ENCODE data around the gene CISTR. TPM values are rescaled to one million over a fixed set of nuclear protein-coding genes. Genes with fewer than 3 reads are reported as not detected.
A peak's percentile ranks its signal among the peaks of the same experiment; 100 is the strongest.

Gene CISTR
- total RNA-seq, 1 experiment from 2014 or later: not detected

DNA sequence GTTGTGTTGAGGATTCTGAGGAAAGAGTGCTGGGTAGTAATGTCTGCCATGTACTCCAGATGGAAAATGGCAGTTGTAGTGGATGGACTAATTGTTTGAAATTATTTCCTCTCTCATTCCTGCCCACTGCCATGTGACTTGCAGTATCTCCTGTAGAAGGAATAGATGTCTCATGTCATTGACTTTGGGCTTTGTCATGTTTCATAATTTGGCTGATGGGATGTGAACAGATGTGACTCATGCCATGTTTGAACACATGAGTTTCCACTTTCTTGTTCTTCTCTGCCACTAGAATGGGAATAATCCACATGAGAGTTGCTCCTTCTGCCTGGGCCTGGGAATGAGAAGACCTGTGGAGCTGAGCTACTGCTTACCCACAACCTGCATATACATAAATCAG, 22.1 kb downstream of the CISTR start:
- CTCF ChIA-PET: no interaction called here
- TF ChIP-seq EZH2 (IDR thresholded peaks at IDR 0.05; ENCODE audit: borderline replicate concordance, low read depth, low read length, poor library complexity, severe bottlenecking): no peak
- TF ChIP-seq, protein P1, sequence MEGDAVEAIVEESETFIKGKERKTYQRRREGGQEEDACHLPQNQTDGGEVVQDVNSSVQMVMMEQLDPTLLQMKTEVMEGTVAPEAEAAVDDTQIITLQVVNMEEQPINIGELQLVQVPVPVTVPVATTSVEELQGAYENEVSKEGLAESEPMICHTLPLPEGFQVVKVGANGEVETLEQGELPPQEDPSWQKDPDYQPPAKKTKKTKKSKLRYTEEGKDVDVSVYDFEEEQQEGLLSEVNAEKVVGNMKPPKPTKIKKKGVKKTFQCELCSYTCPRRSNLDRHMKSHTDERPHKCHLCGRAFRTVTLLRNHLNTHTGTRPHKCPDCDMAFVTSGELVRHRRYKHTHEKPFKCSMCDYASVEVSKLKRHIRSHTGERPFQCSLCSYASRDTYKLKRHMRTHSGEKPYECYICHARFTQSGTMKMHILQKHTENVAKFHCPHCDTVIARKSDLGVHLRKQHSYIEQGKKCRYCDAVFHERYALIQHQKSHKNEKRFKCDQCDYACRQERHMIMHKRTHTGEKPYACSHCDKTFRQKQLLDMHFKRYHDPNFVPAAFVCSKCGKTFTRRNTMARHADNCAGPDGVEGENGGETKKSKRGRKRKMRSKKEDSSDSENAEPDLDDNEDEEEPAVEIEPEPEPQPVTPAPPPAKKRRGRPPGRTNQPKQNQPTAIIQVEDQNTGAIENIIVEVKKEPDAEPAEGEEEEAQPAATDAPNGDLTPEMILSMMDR (conservative IDR thresholded peaks at IDR 0.05; ENCODE audit: low read depth, low read length): no peak
- H3K27me3 ChIP-seq (replicated peaks; ENCODE audit: insufficient read depth, low read depth, low read length, poor library complexity): no peaks in the 10 kb centered on the region
- DNase-seq (ENCODE audit: low spot score): no peak
- POLR2A ChIA-PET (ENCODE audit: low non-redundant PET): no interaction called here
- no peaks in the 10 kb centered on the region for H3K9me3 ChIP-seq (ENCODE audit: low read depth, low read length, poor library complexity, severe bottlenecking)
- no peak overlapping the region for H3K4me3 ChIP-seq (ENCODE audit: low read depth, low read length, poor library complexity, severe bottlenecking)
- H3K27ac ChIP-seq (ENCODE audit: low read depth, low read length, poor library complexity, severe bottlenecking): no peak overlapping the region
- intact Hi-C loops (cut with micrococcal nuclease; ENCODE audit: unreplicated experiment): no loop called here
- H3K36me3 ChIP-seq (ENCODE audit: insufficient read depth, low read length, poor library complexity, severe bottlenecking): no peaks in the 10 kb centered on the region
- H3K4me1 ChIP-seq (ENCODE audit: insufficient read depth, low read length, poor library complexity, severe bottlenecking): peaks cover 5% of the 10 kb centered on the region
- BruUV-seq (replicated peaks): no TSS peak

DNA sequence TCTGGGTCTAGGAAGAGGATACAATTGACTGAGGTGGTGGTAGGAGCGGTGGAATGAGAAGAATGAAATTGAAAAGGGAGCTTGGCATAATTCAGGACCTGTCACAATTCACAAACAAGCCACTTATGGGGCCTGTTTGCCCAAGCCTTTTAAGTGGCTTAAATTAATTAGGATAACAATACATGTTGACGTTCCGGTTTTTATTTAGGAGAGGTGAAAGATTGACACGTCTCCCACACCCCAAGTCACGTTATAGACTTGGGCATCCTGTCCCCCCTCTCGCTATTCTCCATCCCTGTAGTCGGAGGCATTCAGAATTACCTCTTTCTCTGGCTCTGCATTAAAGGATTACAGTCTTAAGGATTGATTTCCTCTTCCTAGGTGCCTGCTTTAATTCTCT, 23.6 kb downstream of the CISTR start:
- Histone ChIP-seq H3K4me3 (ENCODE audit: low read depth, low read length, poor library complexity, severe bottlenecking) (peak overlapping the region; percentile 57), H3K36me3 (ENCODE audit: insufficient read depth, low read length, poor library complexity, severe bottlenecking) (no peaks in the 10 kb centered on the region), H3K27me3 (replicated peaks; ENCODE audit: insufficient read depth, low read depth, low read length, poor library complexity) (no peaks in the 10 kb centered on the region), H3K4me1 (ENCODE audit: insufficient read depth, low read length, poor library complexity, severe bottlenecking) (peaks cover 5% of the 10 kb centered on the region), H3K9me3 (ENCODE audit: low read depth, low read length, poor library complexity, severe bottlenecking) (no peaks in the 10 kb centered on the region), H3K27ac (ENCODE audit: low read depth, low read length, poor library complexity, severe bottlenecking) (peak overlapping the region; percentile 15)
- CTCF ChIA-PET: no interaction called here
- POLR2A ChIA-PET (ENCODE audit: low non-redundant PET): no interaction called here
- no peak for DNase-seq (ENCODE audit: low spot score)
- no TSS peak for BruUV-seq (replicated peaks)
- intact Hi-C loops (cut with micrococcal nuclease; ENCODE audit: unreplicated experiment): no loop called here
- TF ChIP-seq EZH2 (IDR thresholded peaks at IDR 0.05; ENCODE audit: borderline replicate concordance, low read depth, low read length, poor library complexity, severe bottlenecking): no peak
- TF ChIP-seq, protein P1 (conservative IDR thresholded peaks at IDR 0.05; ENCODE audit: low read depth, low read length): no peak

DNA sequence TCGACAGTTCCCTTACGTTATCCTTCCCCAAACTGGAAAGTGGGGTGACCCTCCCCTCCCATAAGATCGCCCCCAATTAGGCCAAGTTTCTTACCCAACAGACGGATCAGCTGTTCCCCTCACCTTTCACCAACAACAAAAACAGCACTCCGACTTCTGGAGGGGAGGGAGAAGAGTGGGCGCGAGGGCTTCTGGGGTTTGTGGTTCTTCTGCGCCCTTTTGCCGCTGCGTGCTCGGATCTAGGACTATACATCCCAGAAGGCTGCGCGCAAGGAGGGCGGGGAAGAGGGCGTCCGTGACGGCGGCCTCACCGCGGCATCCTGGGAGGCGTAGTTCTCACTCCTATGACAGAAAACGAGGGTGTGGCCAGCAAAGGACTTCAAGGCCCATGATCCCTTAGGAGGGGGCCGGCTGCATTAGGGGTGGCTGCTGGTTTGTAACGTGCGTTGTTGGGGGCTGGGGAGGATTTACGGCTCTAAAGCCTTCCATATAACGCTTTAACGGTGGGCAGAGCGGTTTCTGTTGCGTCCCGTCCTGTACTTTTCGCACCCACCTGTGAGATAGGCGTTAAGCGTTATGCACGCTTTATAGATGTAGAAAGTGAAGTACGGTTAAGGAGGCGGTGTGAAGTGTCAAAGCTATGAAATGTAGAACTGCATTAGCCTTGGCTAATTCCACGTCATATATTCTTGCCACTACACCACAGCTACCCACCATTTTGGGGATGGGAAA, 24.3 kb downstream of the CISTR start, which contains the start of gene CALCOCO1:
TSS of gene CALCOCO1 (minus strand) at position 143 of the 732 bp plus-strand sequence. CDS start 2,210 bp downstream, outside the sequence.
- no TSS peak for BruUV-seq (replicated peaks)
- intact Hi-C loops (cut with micrococcal nuclease; ENCODE audit: unreplicated experiment): no loop called here
- DNase-seq (ENCODE audit: low spot score): peak; percentile 99
- H3K27me3 ChIP-seq (replicated peaks; ENCODE audit: insufficient read depth, low read depth, low read length, poor library complexity): no peaks in the 10 kb centered on the region
- H3K9me3 ChIP-seq (ENCODE audit: low read depth, low read length, poor library complexity, severe bottlenecking): no peaks in the 10 kb centered on the region
- ChIA-PET CTCF (no interaction called here), POLR2A (ENCODE audit: low non-redundant PET) (no interaction called here)
- TF ChIP-seq, protein P1 (conservative IDR thresholded peaks at IDR 0.05; ENCODE audit: low read depth, low read length): no peak
- TF ChIP-seq EZH2 (IDR thresholded peaks at IDR 0.05; ENCODE audit: borderline replicate concordance, low read depth, low read length, poor library complexity, severe bottlenecking): no peak
- H3K4me1 ChIP-seq (ENCODE audit: insufficient read depth, low read length, poor library complexity, severe bottlenecking): peaks cover 5% of the 10 kb centered on the region
- peak within 1 kb of the TSS; percentile 57 for H3K4me3 ChIP-seq (ENCODE audit: low read depth, low read length, poor library complexity, severe bottlenecking)
- peak within 1 kb of the TSS; percentile 20 for H3K27ac ChIP-seq (ENCODE audit: low read depth, low read length, poor library complexity, severe bottlenecking)
- no peaks in the 10 kb centered on the region for H3K36me3 ChIP-seq (ENCODE audit: insufficient read depth, low read length, poor library complexity, severe bottlenecking)

Data from A673 (cell line).